NCI-H1930 (cell line): ENCODE measurements around the gene SBSN.
"Not testable (repeated sequence)": the region's sequence is repeated elsewhere in the genome, so short reads cannot be mapped to it uniquely, and the experiment has no call there.

Source experiments
- DNase-seq, 2 experiments: peaks; one replicate each; lab custom pipeline; 2025; lab: John Stamatoyannopoulos, UW

Gene SBSN

GRCh38 chr19:35508129-35508528 lies 20.0 kb downstream of the SBSN start:
- DNase-seq: no peak

DNA sequence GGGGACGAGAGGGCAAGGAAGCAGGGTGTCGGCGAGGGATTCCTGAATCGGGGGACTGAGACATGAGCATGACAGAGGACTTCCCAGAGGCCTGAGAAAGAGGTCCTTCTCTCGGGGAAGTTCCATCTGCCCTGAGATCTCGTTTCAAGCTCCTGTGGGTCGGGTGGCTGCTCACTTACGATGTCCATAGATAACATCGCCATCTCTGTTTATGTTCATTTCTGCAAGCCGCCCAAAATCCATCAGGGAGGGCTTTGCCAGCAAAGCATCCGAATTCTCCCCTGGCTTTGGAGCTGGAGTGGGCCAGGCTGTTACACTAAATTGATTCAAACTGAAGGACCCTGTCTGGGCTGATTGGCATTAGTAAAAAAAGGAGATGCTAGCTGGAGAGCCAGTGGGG lies 20.6 kb downstream of the SBSN start:
- DNase-seq: no peak

DNA sequence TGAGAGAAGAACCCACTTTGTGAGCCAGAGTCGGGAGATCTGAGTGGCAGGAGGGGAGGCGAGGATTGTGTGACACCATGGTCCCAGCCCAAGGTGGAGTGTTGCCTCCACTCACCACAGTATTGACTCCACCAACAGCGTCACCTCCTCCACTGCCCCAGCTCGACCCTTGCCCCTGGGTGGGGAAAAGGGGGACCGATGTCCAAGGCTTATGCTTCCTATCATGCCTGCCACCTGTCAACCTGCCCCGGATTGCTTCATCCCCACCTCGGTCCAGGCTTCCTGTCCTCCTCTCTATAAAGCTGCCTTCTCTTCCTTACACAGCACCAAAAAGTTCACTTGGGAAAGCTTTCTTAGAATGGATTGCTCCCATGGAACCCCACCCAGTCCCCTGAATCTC lies 22.1 kb downstream of the SBSN start:
- DNase-seq: no peak

GRCh38 chr19:35502751-35503150 lies 25.4 kb downstream of the SBSN start:
- no peak for DNase-seq

GRCh38 chr19:35501684-35502083 lies 26.4 kb downstream of the SBSN start:
- no peak for DNase-seq

DNA sequence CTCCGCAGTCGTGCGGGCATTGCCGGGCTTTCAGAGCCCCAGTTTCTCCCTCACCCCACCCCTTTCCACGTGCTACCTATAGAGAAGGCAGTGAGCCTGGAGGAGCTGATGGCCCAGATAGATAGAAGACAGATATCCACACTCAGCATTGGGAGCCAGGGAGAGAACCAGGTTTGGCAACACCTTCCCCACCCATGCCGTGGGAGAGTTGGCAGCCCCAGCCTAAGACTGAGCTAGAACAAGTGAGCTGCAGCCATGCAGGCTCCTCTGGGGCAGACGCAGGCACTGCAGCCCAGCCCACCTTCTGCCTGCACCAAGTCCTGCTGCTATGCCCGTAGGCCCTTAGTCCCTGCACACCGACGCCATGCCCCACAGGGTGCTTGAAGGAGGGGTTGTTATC lies 27.5 kb downstream of the SBSN start:
- no peak for DNase-seq

DNA sequence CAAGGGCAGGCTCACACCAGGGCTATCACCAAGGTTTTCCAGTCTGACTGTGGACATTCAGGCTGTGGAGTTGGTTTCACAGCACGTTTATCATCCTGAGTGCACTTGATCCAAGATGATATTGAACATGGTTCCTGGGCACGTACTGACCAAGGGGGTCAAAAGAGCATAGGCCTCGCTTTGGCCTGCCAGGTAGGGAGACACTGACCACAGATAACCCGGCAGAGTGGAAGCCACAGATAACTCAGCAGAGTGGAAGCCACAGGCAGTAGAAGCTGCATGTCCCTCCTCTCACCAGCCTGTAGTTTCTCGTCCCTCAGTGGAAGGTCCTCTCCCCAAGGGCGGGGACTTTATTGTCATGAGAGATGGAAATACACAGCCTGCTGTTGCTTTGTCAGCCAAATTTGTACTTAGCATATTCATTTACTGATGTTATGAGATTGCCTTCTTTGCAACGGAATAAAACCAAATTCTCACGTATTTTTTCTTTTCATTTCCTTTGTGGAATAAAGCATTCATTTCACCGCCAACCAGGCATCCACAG lies 29.1 kb downstream of the SBSN start:
- DNase-seq: no peak

- DNase-seq: no peak
Measured at GRCh38 chr19:35498220-35498619, 29.9 kb downstream of the SBSN start.

DNA sequence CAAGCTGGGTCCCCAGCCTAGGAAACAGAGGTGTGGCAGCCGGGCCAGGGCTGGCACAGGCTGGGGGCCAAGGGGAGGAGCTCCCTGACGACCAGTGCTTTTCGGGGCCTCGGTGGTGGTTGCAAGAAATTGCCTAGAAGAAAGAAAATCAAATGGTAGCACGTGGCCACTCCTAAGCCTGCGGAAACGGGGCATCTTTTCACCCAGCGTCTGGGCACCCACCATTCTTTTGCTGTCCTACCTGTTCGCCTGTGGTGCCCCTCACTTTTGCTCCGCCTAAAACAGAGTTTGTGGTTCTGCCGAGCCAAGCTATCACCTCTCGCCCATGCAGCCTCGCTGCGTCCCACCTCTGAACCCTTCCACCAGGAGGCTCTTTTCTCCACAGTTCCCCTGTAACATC lies 30.7 kb downstream of the SBSN start:
- no peak for DNase-seq

- peak; percentile 34 to 59 for DNase-seq
Measured at GRCh38 chr19:35495107-35496064, 32.7 kb downstream of the SBSN start.

DNA sequence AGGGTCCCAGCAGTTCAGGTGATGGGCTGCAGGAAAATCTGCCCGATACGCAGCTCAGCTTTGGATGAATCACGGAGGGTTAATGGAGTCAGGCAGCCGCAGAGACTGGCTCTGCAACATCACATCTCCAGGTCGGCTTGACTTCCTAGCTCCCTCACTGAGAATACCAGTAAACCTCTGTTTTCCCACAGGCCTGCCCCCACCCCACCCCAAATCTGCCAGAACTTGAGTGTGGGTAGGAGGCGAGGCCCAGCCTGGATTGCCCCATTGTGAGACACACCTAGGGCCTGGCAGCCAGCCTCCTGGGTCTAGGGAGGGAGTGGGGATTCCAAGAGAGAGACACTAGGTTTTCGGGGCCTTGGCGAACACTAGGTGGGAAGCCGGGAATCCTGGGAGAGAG lies 34.1 kb downstream of the SBSN start:
- DNase-seq: no peak

GRCh38 chr19:35491836-35492360 lies 36.2 kb downstream of the SBSN start:
- DNase-seq: no peak

GRCh38 chr19:35490364-35490763 lies 37.7 kb downstream of the SBSN start, which contains the start of gene KRTDAP:
TSS of gene KRTDAP (minus strand) at chr19:35490464. CDS start at chr19:35490442, 22 bp downstream.
- DNase-seq: no peak

DNA sequence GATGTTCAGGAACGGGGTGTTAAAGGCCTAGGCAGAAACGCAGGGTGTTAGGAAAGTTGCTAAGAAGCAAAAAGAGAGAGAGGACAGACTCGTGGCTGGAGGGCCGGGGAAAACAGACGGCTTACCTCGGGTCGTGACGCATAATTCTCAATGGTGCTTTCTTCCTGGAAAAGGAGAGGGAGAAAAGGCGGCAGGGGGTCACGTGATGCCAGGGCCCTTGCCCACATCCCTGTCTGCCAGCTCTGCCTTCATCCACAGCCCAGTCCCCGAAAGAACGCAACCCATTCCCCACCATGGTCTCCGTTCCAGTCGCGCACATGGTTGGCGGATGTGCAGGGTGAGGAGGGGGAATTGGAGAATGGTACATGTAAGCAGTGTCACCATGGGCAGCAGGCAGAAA lies 39.4 kb downstream of the SBSN start:
- DNase-seq: no peak

- no peak for DNase-seq
Measured at GRCh38 chr19:35487656-35488182, 40.4 kb downstream of the SBSN start.

- no peak for DNase-seq
Measured at GRCh38 chr19:35486268-35486708, 41.8 kb downstream of the SBSN start.

DNA sequence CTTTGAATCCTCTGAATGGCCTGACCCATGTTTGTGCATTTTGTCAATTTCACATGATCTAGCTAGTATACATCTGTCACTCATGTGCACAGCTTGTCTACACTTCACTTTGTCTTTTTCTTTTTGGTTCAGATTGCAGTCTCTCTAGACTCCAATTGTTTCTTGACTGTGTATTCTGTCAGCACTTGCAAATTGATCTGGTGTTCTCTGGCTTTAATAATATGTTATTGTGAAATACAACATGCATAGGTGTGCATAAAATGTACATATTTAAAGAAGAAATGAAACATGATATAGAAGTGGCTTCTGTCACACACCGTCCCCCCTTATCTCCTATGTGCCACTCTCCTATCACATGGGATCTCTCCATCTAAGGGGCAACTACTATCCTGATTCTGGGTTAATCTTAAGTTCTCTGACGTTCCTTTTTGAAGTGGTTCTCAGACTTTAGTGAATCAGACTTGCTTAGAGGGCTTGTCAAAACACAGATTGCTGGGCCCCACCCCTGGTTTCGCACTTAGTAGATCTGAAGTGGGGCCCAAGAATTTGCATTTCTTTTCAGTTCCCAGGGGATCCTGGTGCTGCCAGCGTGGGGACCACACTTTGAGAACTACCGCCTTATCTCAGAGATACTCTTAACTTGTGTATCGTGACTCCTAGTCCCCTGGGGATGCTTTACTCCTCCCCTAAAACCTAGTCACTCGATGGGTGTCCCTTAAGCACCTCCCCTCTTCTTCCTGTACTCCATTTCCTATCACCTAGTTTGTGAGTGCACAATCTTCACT lies 43.7 kb downstream of the SBSN start:
- DNase-seq: no peak

GRCh38 chr19:35483089-35483488 lies 45.0 kb downstream of the SBSN start:
- DNase-seq: no peak

- no peak for DNase-seq
Measured at GRCh38 chr19:35478794-35479677, 49.1 kb downstream of the SBSN start.

GRCh38 chr19:35476149-35476548 lies 52.0 kb downstream of the SBSN start:
- DNase-seq: no peak

DNA sequence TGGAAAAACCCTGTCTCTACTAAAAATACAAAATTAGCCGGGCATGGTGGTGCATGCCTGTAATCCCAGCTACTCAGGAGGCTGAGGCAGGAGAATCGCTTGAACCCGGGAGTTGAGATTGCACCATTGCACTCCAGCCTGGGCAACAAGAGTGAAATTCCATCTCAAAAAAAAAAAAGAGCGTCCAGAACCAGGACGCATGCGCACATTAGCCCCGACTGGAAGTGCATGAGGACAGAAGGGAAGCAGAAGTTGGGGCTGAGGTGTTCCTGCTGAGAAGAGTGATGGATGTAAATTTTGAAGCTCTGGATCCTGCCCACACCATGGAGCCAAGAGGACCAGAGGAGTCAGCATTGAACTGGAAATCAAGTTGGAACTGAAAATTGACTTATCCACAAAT lies 53.5 kb downstream of the SBSN start:
- DNase-seq: not testable (repeated sequence)
